NCI-H2029 (cell line): ENCODE data around the gene MFSD12.

Experiments used
- DNase-seq: peaks from one replicate; lab custom pipeline; 2025; lab: John Stamatoyannopoulos, UW

MFSD12 gene

GRCh38 chr19:3555653-3556422 is 1.5 kb downstream of the MFSD12 start:
- DNase-seq, result no peak

GRCh38 chr19:3554254-3555083 is 2.9 kb downstream of the MFSD12 start:
- DNase-seq, result no peak

- no peak for DNase-seq
Measured at GRCh38 chr19:3551792-3552095, 5.6 kb downstream of the MFSD12 start.

GRCh38 chr19:3550947-3551791 is 6.2 kb downstream of the MFSD12 start:
- no peak for DNase-seq

- DNase-seq, result no peak
Measured at GRCh38 chr19:3549816-3550215, 7.6 kb downstream of the MFSD12 start.

- no peak for DNase-seq
Measured at GRCh38 chr19:3548606-3549005, 8.8 kb downstream of the MFSD12 start.

GRCh38 chr19:3547767-3548282 is 9.6 kb downstream of the MFSD12 start:
- no peak for DNase-seq

- no peak for DNase-seq
Measured at GRCh38 chr19:3547301-3547731, 10.1 kb downstream of the MFSD12 start.

- no peak for DNase-seq
Measured at GRCh38 chr19:3546119-3546518, 11.3 kb downstream of the MFSD12 start.

- DNase-seq, result no peak
Measured at GRCh38 chr19:3545669-3546034, 11.7 kb downstream of the MFSD12 start.

GRCh38 chr19:3544742-3545668 is 12.4 kb downstream of the MFSD12 start:
- DNase-seq, result no peak

GRCh38 chr19:3544058-3544376 is 13.4 kb downstream of the MFSD12 start:
- DNase-seq, result no peak

GRCh38 chr19:3543150-3544057 is 14.0 kb downstream of the MFSD12 start:
- DNase-seq, result no peak

GRCh38 chr19:3539756-3540118 is 17.6 kb downstream of the MFSD12 start:
- no peak for DNase-seq

- no peak for DNase-seq
Measured at GRCh38 chr19:3538965-3539755, 18.2 kb downstream of the MFSD12 start, which contains the start of gene TEKTIP1. Gene TEKTIP1, plus strand, starts transcription at chr19:3539174. Its CDS starts 4 bp downstream, at chr19:3539178.

GRCh38 chr19:3538258-3538929 is 19.0 kb downstream of the MFSD12 start:
- DNase-seq, result no peak

- DNase-seq, result no peak
Measured at GRCh38 chr19:3537438-3538240, 19.7 kb downstream of the MFSD12 start.

- no peak for DNase-seq
Measured at GRCh38 chr19:3537101-3537437, 20.3 kb downstream of the MFSD12 start.
